ENCODE data around the gene LIPM.

LIPM gene

GRCh38 chr10:88865281-88865876 is 62.8 kb downstream of the LIPM start:
- H3K9me3 ChIP-seq (ENCODE audit: insufficient read depth, low read length, severe bottlenecking): no peaks in the 10 kb centered on the region
- DNase-seq: no peak
- TF ChIP-seq CTCF (IDR thresholded peaks at IDR 0.05; ENCODE audit: borderline replicate concordance, extremely low read depth, low read length, poor library complexity, severe bottlenecking): peak; percentile 27
- no peak for TF ChIP-seq EZH2 (IDR thresholded peaks at IDR 0.05; ENCODE audit: borderline replicate concordance, low read depth, low read length, severe bottlenecking)
- H4K20me1 ChIP-seq (ENCODE audit: insufficient read depth, low read length): no peaks in the 10 kb centered on the region
- no peak overlapping the region for H3K9ac ChIP-seq (ENCODE audit: low read depth, low read length)
- H3K79me2 ChIP-seq (ENCODE audit: insufficient read depth, low read length): no peaks in the 10 kb centered on the region
- H3K27ac ChIP-seq (ENCODE audit: low read length): no peak overlapping the region
- no peaks in the 10 kb centered on the region for H3K27me3 ChIP-seq (ENCODE audit: insufficient read depth, low read length, poor library complexity)
- no peaks in the 10 kb centered on the region for H3K36me3 ChIP-seq (ENCODE audit: insufficient read depth, low read length)
- no peak overlapping the region for H2AFZ ChIP-seq (ENCODE audit: low read depth, low read length)
- no peak for ATAC-seq (ENCODE audit: insufficient read depth, low read depth)
- no peak overlapping the region for H3K4me2 ChIP-seq (ENCODE audit: insufficient read depth, low read length)
- H3K4me1 ChIP-seq (ENCODE audit: insufficient read depth, low read length): no peaks in the 10 kb centered on the region
- no peak overlapping the region for H3K4me3 ChIP-seq (ENCODE audit: low read depth in 1 of 2, low read length in 2 of 2)

GRCh38 chr10:88866454-88866853 is 63.9 kb downstream of the LIPM start:
- DNase-seq (no peak), ATAC-seq (ENCODE audit: insufficient read depth, low read depth) (no peak)
- H3K36me3 ChIP-seq (ENCODE audit: insufficient read depth, low read length): no peaks in the 10 kb centered on the region
- no peaks in the 10 kb centered on the region for H3K27me3 ChIP-seq (ENCODE audit: insufficient read depth, low read length, poor library complexity)
- no peaks in the 10 kb centered on the region for H3K79me2 ChIP-seq (ENCODE audit: insufficient read depth, low read length)
- H3K4me2 ChIP-seq (ENCODE audit: insufficient read depth, low read length): no peak overlapping the region
- no peaks in the 10 kb centered on the region for H4K20me1 ChIP-seq (ENCODE audit: insufficient read depth, low read length)
- H3K9ac ChIP-seq (ENCODE audit: low read depth, low read length): no peak overlapping the region
- TF ChIP-seq CTCF (IDR thresholded peaks at IDR 0.05; ENCODE audit: borderline replicate concordance, extremely low read depth, low read length, poor library complexity, severe bottlenecking) (no peak), EZH2 (IDR thresholded peaks at IDR 0.05; ENCODE audit: borderline replicate concordance, low read depth, low read length, severe bottlenecking) (no peak)
- H2AFZ ChIP-seq (ENCODE audit: low read depth, low read length): no peak overlapping the region
- H3K4me1 ChIP-seq (ENCODE audit: insufficient read depth, low read length): no peaks in the 10 kb centered on the region
- H3K27ac ChIP-seq (ENCODE audit: low read length): no peak overlapping the region
- H3K9me3 ChIP-seq (ENCODE audit: insufficient read depth, low read length, severe bottlenecking): no peaks in the 10 kb centered on the region
- no peak overlapping the region for H3K4me3 ChIP-seq (ENCODE audit: low read depth in 1 of 2, low read length in 2 of 2)

- TF ChIP-seq EZH2 (IDR thresholded peaks at IDR 0.05; ENCODE audit: borderline replicate concordance, low read depth, low read length, severe bottlenecking) (no peak), CTCF (IDR thresholded peaks at IDR 0.05; ENCODE audit: borderline replicate concordance, extremely low read depth, low read length, poor library complexity, severe bottlenecking) (no peak)
Measured at GRCh38 chr10:88870089-88870488, 67.6 kb downstream of the LIPM start.

More at GRCh38 chr10:88870089-88870488, 67.6 kb downstream of the LIPM start:
- Histone ChIP-seq H3K9me3 (ENCODE audit: insufficient read depth, low read length, severe bottlenecking) (no peaks in the 10 kb centered on the region), H3K9ac (ENCODE audit: low read depth, low read length) (no peak overlapping the region), H3K27me3 (ENCODE audit: insufficient read depth, low read length, poor library complexity) (no peaks in the 10 kb centered on the region), H3K4me2 (ENCODE audit: insufficient read depth, low read length) (no peak overlapping the region), H3K36me3 (ENCODE audit: insufficient read depth, low read length) (no peaks in the 10 kb centered on the region), H2AFZ (ENCODE audit: low read depth, low read length) (no peak overlapping the region), H4K20me1 (ENCODE audit: insufficient read depth, low read length) (no peaks in the 10 kb centered on the region), H3K27ac (ENCODE audit: low read length) (no peak overlapping the region), H3K4me1 (ENCODE audit: insufficient read depth, low read length) (no peaks in the 10 kb centered on the region), H3K79me2 (ENCODE audit: insufficient read depth, low read length) (no peaks in the 10 kb centered on the region), H3K4me3 (ENCODE audit: low read depth in 1 of 2, low read length in 2 of 2) (no peak overlapping the region)
- DNase-seq (no peak), ATAC-seq (ENCODE audit: insufficient read depth, low read depth) (no peak)
